Measurements from ENCODE around the gene PIK3CA.
"Not testable (repeated sequence)": the region's sequence is repeated elsewhere in the genome, so short reads cannot be mapped to it uniquely, and the experiment has no call there.

The PIK3CA gene

DNA sequence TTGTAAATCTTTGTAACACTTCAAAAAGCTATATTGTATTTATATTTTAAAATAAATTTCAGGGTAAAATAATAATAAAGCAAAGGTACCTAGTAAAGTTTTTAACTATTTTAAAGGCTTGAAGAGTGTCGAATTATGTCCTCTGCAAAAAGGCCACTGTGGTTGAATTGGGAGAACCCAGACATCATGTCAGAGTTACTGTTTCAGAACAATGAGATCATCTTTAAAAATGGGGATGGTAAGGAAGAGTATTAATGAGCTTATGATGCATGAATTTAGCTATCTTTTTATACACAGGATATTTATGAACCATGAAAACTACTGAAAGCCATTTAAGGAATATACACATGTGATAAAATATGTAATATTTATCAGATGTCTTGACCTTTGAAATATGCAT is 76.4 kb downstream of the PIK3CA start:
- ChIA-PET CTCF (interaction anchor here (2.0 kb wide), 1 partner anchor 97 kb away, joined by 6 read pairs; no protein-coding TSS in a partner anchor), POLR2A (no interaction called here)
- no peak overlapping the region for H3K4me3 ChIP-seq (ENCODE audit: low read depth, low read length)
- TF ChIP-seq, protein P1, sequence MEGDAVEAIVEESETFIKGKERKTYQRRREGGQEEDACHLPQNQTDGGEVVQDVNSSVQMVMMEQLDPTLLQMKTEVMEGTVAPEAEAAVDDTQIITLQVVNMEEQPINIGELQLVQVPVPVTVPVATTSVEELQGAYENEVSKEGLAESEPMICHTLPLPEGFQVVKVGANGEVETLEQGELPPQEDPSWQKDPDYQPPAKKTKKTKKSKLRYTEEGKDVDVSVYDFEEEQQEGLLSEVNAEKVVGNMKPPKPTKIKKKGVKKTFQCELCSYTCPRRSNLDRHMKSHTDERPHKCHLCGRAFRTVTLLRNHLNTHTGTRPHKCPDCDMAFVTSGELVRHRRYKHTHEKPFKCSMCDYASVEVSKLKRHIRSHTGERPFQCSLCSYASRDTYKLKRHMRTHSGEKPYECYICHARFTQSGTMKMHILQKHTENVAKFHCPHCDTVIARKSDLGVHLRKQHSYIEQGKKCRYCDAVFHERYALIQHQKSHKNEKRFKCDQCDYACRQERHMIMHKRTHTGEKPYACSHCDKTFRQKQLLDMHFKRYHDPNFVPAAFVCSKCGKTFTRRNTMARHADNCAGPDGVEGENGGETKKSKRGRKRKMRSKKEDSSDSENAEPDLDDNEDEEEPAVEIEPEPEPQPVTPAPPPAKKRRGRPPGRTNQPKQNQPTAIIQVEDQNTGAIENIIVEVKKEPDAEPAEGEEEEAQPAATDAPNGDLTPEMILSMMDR (IDR thresholded peaks at IDR 0.05; ENCODE audit: insufficient read depth, low read length, missing control alignments) = no peak
- DNase-seq (ENCODE audit: low read depth, low spot score) = no peak

DNA sequence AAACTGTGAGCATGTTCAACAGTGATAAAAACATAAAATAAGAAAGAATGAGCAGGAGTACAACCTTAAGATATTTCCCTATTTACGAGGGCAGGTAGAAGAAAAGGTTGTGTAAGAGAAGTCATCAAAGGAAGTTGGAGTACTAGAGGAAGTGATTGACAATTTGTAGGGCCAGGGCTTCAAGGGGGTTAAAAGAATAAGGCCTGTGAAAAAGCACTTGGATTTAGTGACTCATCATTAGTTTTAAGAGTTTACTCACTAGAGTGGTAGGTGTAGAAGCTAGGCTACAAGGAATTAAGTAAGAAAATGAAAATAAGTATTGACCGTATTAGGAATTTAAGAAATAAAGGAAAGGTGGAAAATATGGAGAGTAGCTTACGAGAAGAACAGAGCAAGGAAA is 79.2 kb downstream of the PIK3CA start:
- H3K4me3 ChIP-seq (ENCODE audit: low read depth, low read length) = no peak overlapping the region
- TF ChIP-seq, protein P1 (IDR thresholded peaks at IDR 0.05; ENCODE audit: insufficient read depth, low read length, missing control alignments) = no peak
- CTCF ChIA-PET = no interaction called here
- no peak for DNase-seq (ENCODE audit: low read depth, low spot score)
- POLR2A ChIA-PET = no interaction called here

DNA sequence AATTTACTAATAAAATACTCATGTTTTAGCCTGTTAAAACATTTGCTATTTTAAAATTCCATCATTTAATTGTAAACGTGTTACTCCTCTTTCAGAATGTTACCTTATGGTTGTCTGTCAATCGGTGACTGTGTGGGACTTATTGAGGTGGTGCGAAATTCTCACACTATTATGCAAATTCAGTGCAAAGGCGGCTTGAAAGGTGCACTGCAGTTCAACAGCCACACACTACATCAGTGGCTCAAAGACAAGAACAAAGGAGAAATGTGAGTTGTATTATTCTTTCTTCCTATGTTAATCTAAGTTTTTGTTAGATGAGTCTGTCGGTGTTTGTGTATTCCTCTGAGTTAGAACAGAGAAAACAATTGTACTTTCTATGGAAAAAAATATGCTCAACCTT is 81.0 kb downstream of the PIK3CA start:
- ChIA-PET CTCF (no interaction called here), POLR2A (no interaction called here)
- TF ChIP-seq, protein P1 (IDR thresholded peaks at IDR 0.05; ENCODE audit: insufficient read depth, low read length, missing control alignments) = no peak

DNA sequence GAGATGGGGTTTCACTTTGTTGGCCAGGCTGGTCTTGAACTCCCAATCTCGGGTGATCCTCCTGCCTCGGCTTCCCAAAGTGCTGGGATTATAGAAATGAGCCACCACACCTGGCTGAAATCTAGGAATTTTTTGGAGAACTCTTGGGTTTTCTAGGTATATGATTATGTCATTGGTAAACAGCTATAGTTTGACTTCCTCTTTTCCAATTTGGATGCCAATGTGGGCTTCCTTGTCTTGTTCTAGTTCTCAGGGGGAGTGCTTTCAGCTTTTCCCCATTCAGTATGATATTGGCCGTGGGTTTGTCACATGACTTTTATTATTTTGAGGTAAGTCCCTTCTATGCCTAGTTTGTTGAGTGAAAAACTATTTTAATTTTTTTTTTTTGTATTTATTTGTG is 84.9 kb downstream of the PIK3CA start:
- POLR2A ChIA-PET = no interaction called here
- TF ChIP-seq, protein P1 (IDR thresholded peaks at IDR 0.05; ENCODE audit: insufficient read depth, low read length, missing control alignments) = no peak
- H3K4me3 ChIP-seq (ENCODE audit: low read depth, low read length) = no peak overlapping the region
- CTCF ChIA-PET = interaction anchor here (0.7 to 2.2 kb wide), 3 partner anchors 82 to 204 kb away, joined by 3 to 11 read pairs (median 3); no protein-coding TSS in a partner anchor
- no peak for DNase-seq (ENCODE audit: low read depth, low spot score)

More for the DNA sequence above, 81.0 kb downstream of the PIK3CA start:
- H3K4me3 ChIP-seq (ENCODE audit: low read depth, low read length) = no peak overlapping the region
- DNase-seq (ENCODE audit: low read depth, low spot score) = no peak

DNA sequence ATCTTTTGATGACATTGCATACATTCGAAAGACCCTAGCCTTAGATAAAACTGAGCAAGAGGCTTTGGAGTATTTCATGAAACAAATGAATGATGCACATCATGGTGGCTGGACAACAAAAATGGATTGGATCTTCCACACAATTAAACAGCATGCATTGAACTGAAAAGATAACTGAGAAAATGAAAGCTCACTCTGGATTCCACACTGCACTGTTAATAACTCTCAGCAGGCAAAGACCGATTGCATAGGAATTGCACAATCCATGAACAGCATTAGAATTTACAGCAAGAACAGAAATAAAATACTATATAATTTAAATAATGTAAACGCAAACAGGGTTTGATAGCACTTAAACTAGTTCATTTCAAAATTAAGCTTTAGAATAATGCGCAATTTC is 86.0 kb downstream of the PIK3CA start:
- H3K4me3 ChIP-seq (ENCODE audit: low read depth, low read length) = no peak overlapping the region
- CTCF ChIA-PET = interaction anchor here (0.7 to 2.2 kb wide), 2 partner anchors 27 to 81 kb away, joined by 3 to 11 read pairs; no protein-coding TSS in a partner anchor
- POLR2A ChIA-PET = no interaction called here
- no peak for DNase-seq (ENCODE audit: low read depth, low spot score)
- TF ChIP-seq, protein P1 (IDR thresholded peaks at IDR 0.05; ENCODE audit: insufficient read depth, low read length, missing control alignments) = no peak

DNA sequence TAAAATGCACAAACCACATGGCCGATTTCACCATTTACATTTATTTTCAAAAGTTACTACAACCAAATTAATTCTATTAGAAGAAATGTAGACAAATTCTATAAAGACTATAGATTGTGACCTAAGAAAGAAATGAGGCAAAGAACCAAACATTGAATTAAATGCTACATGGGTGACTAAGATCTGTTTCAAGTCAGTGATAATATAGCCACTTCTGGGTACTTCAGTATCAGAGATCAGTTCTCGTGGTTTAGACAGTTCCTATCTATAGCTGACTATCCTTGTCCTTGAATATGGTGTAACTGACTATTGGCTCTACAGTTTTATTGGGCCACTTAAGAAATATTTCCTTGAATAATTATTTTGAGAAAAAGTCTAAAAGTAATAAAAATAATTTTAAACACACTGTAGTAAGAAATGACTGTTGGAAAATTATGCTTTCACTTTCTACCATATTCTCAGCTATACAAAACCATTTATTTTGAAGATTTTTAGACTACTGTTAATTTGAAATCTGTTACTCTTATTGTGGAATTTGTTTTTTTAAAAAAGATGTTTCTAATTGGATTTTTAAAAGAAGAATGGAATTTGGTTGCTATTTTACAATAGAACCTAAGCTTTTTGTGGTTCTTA is 88.6 kb downstream of the PIK3CA start:
- no peak overlapping the region for H3K4me3 ChIP-seq (ENCODE audit: low read depth, low read length)
- POLR2A ChIA-PET = no interaction called here
- CTCF ChIA-PET = interaction anchor here (1.0 kb wide), 1 partner anchor 20 kb away, joined by 3 read pairs; no protein-coding TSS in a partner anchor

DNA sequence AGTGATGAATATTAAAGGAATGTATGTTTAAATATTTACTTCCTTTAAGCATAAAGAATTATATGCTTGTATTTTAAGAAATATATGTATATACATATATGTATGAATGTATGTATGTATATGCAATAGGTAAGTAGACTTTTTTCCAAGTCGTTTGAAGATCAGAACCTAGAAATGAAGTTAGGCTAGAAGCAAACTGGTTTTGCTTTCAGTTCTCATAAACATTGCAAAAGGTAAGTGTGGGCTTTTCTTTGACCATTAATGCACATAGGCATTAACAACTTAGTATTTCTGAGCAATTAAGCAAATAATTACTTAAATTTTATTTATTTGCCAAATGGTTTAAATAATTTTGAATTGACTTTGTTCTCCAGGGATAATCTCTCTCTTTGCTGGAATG is 92.1 kb downstream of the PIK3CA start:
- CTCF ChIA-PET; POLR2A ChIA-PET; H3K4me3 ChIP-seq (ENCODE audit: low read depth, low read length); DNase-seq (ENCODE audit: low read depth, low spot score): not testable (repeated sequence)

More for the DNA sequence above, 88.6 kb downstream of the PIK3CA start:
- DNase-seq (ENCODE audit: low read depth, low spot score) = no peak
- TF ChIP-seq, protein P1 (IDR thresholded peaks at IDR 0.05; ENCODE audit: insufficient read depth, low read length, missing control alignments) = no peak

DNA sequence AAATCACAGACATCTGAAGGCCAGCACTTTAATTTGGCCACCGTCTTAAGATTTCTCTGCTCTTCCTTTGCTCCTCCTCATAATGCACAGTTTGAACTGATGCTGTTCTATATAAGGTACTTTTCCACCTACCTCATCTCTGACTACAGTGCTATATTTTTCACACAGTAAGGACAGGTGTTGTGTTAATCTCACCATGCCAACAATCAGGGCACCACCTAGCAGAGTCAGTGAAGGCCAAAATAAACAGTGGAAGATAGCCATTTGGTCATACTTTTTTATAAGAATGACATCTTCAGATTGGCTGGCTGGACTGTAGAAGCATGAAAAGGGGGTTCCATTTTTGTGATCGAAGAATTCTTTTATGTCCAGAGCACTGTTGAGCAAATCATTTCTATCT is 94.7 kb downstream of the PIK3CA start:
- POLR2A ChIA-PET; CTCF ChIA-PET; DNase-seq (ENCODE audit: low read depth, low spot score); H3K4me3 ChIP-seq (ENCODE audit: low read depth, low read length): not testable (repeated sequence)
